Ascending aorta (tissue), 1 donor: Measurements from ENCODE around the gene ITPKC. TPM values are rescaled to one million over a fixed set of nuclear protein-coding genes. Genes with fewer than 3 reads are reported as not detected.

ENCODE experiments used
- total RNA-seq: library from RNA; depleted of rRNA; stranded (reverse); fragments of >200 nt; gene quantifications from one replicate; pipeline ENCODE4 v1.1.0, GENCODE V29; 2016

ITPKC gene
- total RNA-seq, 1 donor from 2014 or later: 60.7 TPM

Other genes starting within 250 kb of the ITPKC start
- gene SHKBP1, start 140.2 kb upstream of the ITPKC start, total RNA-seq: 192 TPM
- 691 TPM for gene LTBP4, start 115.7 kb upstream of the ITPKC start, total RNA-seq
- 360 TPM for gene NUMBL, start 26.5 kb upstream of the ITPKC start, total RNA-seq
- 33.3 TPM for gene COQ8B, start 226 bp upstream of the ITPKC start, total RNA-seq
- gene ACTMAP, start 33.4 kb downstream of the ITPKC start, total RNA-seq: 8.3 TPM
- gene SNRPA, start 34.1 kb downstream of the ITPKC start, total RNA-seq: 154 TPM
- gene MIA, start 58.4 kb downstream of the ITPKC start, total RNA-seq: not detected
- gene RAB4B, start 61.1 kb downstream of the ITPKC start, total RNA-seq: 56.8 TPM
- gene EGLN2, start 82.1 kb downstream of the ITPKC start, total RNA-seq: 149 TPM
- gene CYP2A6, start 133.3 kb downstream of the ITPKC start, total RNA-seq: not detected
- gene CYP2A7, start 165.1 kb downstream of the ITPKC start, total RNA-seq: not detected